ENCODE results near the gene GALNT2. TPM values are rescaled to one million over a fixed set of nuclear protein-coding genes. Genes with fewer than 3 reads are reported as not detected.

Gene GALNT2
- total RNA-seq, 1 donor from 2014 or later: 72.2 TPM

DNA sequence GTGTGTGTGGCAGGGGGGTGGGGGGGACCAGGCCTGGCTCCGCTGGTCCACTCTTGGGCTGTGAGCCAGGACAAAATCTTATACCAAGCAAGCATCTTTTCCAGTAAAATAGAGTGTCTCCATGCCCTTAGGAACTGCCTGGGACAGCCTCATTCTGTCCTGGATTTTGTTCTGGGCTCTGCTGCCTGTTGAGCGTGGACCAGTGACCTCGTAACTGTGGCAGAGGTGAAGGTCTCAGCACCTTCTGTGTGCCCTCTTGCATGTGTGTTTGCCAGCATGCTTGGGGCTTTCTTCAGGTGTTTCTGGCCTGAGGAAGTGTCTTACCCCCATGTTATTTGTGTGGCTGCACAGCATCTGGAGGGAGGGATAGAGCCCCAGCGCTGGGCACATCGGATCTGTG is 45.7 kb downstream of the GALNT2 start:
- no peak for DNase-seq (ENCODE audit: low spot score)

- DNase-seq (ENCODE audit: low spot score): no peak
These were observed 46.2 kb downstream of the GALNT2 start for GRCh38 chr1:230113235-230113592.

DNA sequence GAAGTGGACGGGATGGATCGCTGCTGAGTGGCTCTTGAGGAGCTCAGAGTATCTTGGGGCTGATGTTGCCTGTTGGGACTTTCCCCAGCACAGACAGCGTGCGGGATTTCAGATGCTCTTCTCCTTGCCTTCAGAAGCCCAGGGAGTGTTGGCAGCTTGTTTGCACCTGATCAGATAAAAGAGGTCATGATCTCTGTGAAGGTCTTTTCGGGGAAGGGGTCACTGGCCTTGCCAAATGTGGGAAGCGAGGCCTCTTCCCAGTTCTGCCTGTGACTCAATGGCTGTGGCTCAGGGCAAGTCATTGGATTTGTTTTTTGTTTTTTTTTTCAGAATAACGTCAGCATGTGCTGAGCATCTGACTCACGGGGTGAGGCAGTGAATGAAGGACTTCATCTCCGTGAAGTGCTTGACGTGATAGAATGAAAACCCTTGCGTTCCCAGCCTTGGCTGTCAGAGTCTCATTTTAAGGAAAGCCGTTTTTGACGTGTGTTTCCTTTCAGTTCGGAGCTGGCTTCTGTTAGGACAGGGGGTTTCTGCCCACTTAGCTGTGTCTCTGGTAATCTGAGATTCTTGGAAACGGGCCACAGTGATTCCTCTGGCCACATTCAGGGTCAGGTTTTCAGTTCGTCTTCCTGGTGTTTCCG is 46.7 kb downstream of the GALNT2 start:
- DNase-seq (ENCODE audit: low spot score): no peak

GRCh38 chr1:230114237-230114651 is 47.2 kb downstream of the GALNT2 start:
- no peak for DNase-seq (ENCODE audit: low spot score)

DNA sequence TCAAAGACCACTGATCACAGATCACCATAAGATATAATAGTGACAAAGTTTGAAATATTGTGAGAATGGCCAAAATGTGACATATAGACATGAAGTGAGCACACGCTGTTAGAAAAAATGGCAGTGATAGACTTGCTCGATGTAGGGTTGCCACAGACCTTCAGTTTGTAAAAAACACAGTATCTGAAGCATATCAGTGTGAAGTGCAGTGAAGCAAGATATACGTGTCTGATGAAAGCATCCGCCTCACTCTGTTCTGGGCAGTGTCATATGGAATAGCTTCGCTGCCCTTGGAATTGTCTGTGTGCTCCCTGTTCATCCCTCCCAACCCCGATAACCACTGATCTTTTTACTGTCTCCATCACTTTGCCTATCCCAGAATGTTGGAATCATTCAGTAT is 50.7 kb downstream of the GALNT2 start:
- no peak for DNase-seq (ENCODE audit: low spot score)

GRCh38 chr1:230119340-230119739 is 52.3 kb downstream of the GALNT2 start:
- DNase-seq (ENCODE audit: low spot score): no peak

DNA sequence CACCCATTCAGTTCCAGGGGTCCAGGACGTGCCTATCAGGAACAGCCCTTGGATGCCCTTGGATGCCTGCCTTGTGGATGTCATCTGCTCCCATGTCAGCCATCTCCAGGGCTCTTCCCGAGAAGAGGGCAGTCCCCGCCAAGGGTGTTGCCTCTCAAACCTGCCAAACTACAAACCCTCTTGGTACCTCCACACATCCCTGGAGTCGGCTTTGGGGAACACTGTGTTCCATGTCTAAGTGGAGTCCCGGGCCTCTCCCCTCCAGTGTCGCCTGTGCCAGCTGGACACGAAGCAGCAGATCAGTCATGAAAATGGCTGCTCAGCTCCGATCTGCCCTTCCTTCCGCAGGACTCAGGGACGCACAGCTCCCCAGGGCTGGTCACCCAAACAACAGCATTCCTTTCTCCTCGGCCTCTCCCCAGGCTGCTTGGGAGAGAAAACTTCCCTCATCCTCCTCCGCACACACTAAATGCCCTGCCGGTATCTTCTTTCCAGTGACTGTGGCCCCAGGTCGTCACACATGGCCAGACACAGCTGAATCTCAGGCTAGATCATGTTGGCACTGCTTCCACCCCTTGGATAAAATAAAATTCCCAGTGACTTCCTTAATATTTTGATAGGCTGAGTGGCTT is 53.4 kb downstream of the GALNT2 start:
- DNase-seq (ENCODE audit: low spot score): no peak

DNA sequence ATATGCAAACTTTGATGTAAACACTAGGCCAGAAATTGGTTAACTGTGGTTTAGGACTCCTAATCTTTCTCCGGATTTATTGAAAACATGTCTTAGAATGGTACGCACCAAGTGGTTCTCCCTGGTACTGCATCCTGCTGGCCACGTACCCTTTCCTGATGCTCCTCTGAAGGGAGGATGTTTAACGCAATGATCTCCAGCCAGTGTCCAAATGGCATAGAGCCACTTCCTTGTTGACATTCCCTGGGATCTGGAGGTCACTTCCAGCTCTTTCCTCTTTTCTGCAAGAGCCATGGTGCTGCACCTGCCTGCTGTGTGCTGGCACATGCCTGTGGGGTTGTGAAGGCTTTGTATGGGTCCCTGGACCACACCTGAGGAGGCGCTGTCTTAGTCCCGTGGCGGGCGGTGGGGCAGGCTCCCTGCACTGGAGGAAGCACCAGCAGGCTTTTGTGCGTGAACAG is 53.9 kb downstream of the GALNT2 start:
- DNase-seq (ENCODE audit: low spot score): no peak

- no peak for DNase-seq (ENCODE audit: low spot score)
These were observed 54.9 kb downstream of the GALNT2 start for GRCh38 chr1:230121950-230122349.

DNA sequence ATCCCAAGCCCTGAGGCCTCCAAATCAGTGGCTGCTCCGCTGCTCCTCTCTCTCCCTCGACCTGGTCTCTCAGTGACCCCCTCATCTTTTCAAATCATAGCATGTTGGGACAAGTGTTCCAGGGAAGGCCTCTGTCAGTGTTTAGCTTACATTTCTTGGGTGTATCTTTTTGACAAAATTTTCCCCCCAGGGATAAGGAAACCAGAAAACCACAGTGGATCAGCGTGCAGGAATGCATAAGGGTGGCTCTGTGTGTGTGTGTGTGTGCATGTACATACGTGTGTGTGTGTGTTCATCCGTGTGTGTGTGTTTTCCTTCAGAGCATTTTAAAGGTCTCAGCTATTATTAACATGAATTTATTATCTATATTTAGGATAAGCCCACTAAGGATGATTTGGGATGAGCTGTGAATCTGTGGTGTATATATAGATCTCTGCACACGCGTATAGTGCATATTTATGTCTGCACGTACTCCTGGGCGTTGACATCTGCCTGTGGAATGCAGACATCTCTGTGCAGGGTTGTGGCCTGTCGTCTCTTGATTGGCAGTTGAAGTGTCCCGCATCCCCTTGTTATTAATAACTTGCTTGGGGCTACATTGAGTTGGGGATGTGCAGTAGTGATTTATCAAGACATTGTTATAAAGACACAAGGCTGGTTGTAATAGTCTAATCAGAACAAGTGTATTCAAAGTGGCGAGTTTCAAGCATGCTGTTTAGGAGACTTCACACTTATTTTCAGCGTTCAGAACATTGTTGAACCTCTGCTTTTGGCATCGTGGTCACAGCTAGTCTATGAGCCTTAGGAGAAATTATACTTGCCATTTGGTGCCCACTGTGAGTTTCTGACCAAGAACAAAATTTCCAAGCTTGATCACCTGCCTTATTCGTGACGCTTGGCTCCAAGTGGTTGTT is 55.6 kb downstream of the GALNT2 start:
- no peak for DNase-seq (ENCODE audit: low spot score)

DNA sequence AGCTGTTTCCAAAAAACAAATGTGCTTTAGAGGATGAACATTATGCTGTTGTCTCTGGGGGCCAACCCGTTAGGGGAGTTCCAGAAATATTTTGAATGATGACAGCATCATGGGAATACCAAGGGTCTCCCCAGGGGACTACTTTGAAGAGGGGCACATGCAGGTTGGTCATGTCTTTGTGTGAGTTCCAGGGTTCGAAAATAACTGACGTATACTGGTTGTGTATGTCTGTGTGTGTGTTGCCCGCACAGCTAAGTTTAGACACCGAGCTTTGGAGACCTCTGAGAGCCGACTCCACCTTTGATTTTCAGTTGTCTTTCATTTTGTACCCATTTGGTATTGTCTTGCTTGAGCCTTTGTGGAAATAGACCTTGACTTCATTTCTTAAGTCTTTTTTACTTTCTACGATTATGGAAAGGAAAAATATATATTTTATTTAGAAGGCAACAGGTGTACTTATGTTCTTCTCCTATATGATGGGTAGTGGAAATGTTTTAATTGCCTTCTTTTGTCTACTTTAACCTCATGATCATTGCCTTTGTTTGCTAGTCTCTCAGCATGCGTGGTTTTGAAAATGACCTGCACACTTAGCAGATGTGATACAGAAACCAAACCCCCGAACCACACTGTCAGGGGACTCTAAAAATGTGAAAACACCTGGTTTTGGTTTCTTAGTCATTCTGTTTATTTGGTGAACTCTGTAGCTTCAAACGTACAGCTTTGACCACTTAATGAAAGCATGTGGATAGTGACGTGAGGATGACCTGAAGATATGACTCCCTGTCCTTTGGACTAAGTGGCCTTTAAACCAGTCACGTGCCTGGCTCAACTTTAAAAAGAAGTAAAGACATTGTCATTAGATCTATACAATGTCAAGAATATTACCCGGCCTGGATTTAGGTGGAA is 56.5 kb downstream of the GALNT2 start:
- no peak for DNase-seq (ENCODE audit: low spot score)

DNA sequence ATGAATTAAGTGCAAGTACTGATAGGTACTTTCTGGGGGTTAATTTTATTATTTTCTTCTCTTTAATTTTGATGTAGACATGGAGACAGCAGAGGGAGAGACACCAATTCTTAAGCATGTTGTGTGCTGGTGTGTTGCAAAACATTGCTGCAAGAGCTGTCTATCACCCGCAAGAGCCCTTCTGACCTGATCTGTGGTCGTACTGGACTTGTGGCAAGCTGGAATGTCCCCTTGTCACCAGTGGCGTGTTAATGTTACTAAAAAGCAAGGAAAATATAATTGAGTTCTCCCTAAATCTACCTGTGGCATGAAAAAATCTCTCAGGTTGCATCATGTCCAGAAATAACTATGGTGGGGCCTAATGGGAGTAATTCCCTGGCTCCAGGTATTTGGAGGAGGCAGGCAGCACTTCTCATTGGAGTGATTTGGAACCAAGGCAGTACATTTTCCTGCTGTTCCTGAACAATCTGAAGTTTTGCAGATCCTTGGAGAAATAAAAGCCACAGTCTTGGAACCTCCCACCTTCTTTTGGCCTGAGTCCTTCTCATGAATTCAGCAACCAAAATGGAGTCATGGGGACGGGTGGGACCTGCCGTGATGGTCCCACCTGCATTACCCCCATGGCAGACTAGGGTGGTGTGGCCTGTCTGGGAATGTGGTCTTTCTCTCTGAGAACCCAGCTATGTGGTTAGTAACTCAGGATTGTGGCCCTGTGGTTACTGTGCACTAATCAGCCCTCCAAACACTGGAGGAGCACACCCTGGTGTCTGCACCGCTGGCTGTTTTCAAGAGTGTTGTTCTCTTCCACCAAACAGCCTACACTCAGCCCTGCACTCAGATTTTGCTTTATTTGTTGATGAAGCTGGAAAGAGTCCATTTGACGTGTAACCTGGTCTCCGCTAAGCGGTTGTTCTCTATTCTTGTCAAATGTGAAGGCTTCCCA is 57.4 kb downstream of the GALNT2 start:
- no peak for DNase-seq (ENCODE audit: low spot score)

GRCh38 chr1:230125141-230125540 is 58.1 kb downstream of the GALNT2 start:
- DNase-seq (ENCODE audit: low spot score): no peak

DNA sequence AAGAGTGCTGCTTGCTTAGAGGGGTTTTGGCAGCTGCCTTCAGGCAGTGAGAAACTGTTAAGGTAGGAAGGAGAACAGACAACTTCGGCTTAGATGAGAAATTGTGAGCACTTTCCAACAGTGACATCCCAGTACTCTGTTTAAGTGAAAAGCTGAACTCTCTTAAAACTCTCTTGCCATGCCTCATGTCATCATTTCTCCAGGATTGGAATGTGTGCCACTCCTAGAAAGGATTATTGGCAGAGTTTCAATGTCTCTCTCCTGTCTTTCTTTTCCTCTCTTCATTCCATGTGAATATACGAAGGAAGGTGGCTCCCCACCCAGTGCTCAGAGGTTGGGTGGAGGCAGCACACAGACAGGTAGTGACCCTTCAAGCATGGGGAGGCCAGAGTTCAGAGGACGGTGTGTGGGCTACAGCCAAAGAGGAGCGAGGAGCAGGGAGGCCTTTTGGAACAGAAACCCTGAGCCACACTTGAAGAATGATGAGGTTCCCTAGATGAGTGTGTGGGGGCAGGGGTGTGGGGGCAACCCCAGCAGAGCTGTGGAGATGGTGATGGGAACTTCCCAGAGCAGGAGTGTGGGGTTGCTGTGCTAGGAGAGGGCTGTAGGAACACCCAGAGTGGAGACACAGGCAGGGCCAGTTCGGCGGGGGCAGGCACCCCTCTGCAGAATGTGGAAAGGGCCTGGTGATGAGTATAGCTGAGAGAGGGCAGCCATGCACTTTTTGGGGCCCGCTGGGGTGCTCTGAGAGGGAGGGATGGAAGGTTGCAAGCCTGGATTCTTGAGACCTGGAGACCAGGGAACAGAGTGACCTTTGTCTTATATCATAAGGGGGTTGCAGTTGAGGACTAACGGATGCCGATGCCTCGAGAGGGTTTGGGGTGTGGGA is 58.8 kb downstream of the GALNT2 start:
- DNase-seq (ENCODE audit: low spot score): no peak

- no peak for DNase-seq (ENCODE audit: low spot score)
These were observed 59.6 kb downstream of the GALNT2 start for GRCh38 chr1:230126529-230127104.

DNA sequence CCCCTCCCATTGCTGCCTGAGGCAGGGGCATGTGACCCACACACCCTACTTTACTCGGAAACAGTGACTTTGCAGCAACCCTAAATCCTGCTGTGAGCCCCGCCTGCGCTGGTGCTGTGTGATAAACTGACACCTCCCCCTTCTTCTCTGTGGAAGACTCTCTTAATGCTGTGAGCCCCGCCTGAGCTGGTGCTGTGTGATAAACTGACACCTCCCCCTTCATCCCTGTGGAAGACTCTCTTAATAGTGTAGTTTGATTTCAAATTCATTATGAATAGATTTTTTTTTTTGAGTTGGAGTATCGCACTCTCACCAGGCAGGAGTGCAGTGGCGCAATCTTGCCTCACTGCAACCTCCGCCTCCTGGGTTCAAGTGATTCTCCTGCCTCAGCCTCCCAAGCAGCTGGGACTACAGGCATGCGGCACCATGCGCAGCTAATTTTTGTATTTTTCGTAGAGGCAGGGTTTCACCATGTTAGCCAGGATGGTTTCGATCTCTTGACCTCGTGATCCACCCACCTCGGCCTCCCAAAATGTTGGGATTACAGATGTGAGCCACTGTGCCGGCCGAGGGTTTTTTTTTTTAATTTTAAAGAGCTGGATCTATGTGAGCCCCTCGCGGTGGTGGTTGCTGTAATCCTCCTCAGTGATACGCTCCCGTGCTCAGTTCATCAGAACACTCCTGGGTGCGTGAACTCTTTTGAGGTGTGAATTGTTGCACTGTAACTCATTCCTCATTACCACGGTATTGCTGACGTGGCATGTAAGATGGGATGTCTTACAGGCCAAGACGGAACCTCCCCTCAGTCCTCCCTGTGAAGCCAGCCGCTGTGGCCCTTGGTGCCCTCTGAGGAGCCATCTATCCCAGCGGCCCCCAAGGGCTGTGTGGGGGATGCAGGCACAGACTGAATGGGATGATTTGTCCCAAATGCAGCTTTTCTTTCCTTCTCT is 60.3 kb downstream of the GALNT2 start:
- no peak for DNase-seq (ENCODE audit: low spot score)

DNA sequence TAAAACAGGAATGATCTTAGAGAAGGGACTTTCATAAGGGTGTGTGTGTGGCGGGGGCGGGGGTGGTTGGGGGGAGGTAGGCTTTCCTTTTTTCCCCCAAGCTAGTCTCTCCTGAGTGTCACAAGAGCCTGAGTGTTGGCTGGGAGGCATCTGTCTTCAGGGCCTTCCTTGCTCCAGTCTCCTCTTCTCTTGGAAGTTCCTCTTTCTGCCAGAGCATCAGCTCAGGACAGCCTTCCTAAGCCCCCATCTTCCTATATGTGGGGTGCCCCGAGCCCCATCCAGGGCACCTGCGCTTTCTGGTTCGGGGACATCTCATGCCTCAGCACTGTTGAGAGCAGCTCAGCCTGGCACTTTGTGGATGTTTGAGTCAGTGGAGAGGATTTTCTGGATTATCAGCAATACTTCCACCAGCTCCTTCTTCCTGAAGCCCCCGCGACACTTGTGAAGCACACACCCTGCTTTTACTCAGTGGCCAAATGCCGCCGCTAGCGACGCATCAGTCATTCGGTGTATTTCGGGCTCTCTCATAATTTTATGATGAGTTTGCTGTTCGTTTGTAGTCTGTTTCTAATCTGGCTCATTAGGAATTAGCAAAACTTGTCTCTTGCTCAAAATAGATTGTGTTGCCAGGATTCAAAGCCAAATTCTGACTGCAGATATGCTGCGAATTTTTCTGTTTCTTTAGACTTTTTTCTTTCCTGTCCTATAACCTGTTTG is 61.7 kb downstream of the GALNT2 start:
- no peak for DNase-seq (ENCODE audit: low spot score)
